Measurements from ENCODE around the gene STOX1. TPM values are rescaled to one million over a fixed set of nuclear protein-coding genes. Genes with fewer than 3 reads are reported as not detected.

Gene STOX1
- total and polyA plus RNA-seq, 2 of the 13 experiments (the other 11 are each of a cell fraction or from before 2014, with no cell fraction given), result 2.5 to 6.0 TPM

DNA sequence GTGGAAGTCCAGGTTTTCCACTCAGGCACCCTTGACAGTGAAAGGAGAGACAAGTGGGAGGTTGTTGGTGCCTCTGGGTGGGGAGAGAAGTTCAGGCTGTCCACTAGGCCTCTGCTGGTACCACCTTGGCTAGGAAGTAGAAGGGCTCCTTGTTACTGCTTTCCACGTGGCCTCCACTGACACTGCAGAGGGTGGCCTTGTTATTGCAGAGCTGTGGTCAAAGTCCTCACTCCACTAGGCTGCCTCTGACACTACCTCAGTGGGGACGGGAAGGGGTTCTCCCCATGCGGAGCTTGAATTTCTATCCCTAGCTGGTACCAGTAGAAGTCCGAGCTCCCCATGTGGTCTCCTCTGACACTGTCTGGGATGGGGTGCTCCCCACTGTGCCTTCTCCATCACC is 14.9 kb upstream of the STOX1 start (continued):
- TF ChIP-seq, protein P1, sequence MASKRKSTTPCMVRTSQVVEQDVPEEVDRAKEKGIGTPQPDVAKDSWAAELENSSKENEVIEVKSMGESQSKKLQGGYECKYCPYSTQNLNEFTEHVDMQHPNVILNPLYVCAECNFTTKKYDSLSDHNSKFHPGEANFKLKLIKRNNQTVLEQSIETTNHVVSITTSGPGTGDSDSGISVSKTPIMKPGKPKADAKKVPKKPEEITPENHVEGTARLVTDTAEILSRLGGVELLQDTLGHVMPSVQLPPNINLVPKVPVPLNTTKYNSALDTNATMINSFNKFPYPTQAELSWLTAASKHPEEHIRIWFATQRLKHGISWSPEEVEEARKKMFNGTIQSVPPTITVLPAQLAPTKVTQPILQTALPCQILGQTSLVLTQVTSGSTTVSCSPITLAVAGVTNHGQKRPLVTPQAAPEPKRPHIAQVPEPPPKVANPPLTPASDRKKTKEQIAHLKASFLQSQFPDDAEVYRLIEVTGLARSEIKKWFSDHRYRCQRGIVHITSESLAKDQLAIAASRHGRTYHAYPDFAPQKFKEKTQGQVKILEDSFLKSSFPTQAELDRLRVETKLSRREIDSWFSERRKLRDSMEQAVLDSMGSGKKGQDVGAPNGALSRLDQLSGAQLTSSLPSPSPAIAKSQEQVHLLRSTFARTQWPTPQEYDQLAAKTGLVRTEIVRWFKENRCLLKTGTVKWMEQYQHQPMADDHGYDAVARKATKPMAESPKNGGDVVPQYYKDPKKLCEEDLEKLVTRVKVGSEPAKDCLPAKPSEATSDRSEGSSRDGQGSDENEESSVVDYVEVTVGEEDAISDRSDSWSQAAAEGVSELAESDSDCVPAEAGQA (IDR thresholded peaks at IDR 0.05; ENCODE audit: low read depth), result no peak
- TF ChIP-seq, protein P1 (CRISPR knock-in tag; IDR thresholded peaks at IDR 0.05; ENCODE audit: borderline replicate concordance), result no peak
- TF ChIP-seq, protein P2, sequence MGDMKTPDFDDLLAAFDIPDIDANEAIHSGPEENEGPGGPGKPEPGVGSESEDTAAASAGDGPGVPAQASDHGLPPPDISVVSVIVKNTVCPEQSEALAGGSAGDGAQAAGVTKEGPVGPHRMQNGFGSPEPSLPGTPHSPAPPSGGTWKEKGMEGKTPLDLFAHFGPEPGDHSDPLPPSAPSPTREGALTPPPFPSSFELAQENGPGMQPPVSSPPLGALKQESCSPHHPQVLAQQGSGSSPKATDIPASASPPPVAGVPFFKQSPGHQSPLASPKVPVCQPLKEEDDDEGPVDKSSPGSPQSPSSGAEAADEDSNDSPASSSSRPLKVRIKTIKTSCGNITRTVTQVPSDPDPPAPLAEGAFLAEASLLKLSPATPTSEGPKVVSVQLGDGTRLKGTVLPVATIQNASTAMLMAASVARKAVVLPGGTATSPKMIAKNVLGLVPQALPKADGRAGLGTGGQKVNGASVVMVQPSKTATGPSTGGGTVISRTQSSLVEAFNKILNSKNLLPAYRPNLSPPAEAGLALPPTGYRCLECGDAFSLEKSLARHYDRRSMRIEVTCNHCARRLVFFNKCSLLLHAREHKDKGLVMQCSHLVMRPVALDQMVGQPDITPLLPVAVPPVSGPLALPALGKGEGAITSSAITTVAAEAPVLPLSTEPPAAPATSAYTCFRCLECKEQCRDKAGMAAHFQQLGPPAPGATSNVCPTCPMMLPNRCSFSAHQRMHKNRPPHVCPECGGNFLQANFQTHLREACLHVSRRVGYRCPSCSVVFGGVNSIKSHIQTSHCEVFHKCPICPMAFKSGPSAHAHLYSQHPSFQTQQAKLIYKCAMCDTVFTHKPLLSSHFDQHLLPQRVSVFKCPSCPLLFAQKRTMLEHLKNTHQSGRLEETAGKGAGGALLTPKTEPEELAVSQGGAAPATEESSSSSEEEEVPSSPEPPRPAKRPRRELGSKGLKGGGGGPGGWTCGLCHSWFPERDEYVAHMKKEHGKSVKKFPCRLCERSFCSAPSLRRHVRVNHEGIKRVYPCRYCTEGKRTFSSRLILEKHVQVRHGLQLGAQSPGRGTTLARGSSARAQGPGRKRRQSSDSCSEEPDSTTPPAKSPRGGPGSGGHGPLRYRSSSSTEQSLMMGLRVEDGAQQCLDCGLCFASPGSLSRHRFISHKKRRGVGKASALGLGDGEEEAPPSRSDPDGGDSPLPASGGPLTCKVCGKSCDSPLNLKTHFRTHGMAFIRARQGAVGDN (CRISPR knock-in tag; IDR thresholded peaks at IDR 0.05), result peak; percentile 61
- TF ChIP-seq, protein P3, sequence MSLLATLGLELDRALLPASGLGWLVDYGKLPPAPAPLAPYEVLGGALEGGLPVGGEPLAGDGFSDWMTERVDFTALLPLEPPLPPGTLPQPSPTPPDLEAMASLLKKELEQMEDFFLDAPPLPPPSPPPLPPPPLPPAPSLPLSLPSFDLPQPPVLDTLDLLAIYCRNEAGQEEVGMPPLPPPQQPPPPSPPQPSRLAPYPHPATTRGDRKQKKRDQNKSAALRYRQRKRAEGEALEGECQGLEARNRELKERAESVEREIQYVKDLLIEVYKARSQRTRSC (CRISPR knock-in tag; IDR thresholded peaks at IDR 0.05; ENCODE audit: low read depth), result no peak
- TF ChIP-seq MYC (CRISPR knock-in tag; IDR thresholded peaks at IDR 0.05; ENCODE audit: borderline replicate concordance) (peak; percentile 64; the same call in 1 of the 2 replicates), FOXK2 (IDR thresholded peaks at IDR 0.05) (0 out of 2 replicates have a peak, but pooled peaks have one; percentile 37), ARNTL (CRISPR knock-in tag; IDR thresholded peaks at IDR 0.05) (0 out of 2 replicates have a peak, but pooled peaks have one; percentile 39), ZNF350 (CRISPR knock-in tag; IDR thresholded peaks at IDR 0.05; ENCODE audit: borderline replicate concordance, low read depth) (peak; percentile 47; the same call in 1 of the 2 replicates), ZNF772 (CRISPR knock-in tag; IDR thresholded peaks at IDR 0.05) (0 out of 2 replicates have a peak, but pooled peaks have one; percentile 35), BRD4 (CRISPR knock-in tag; IDR thresholded peaks at IDR 0.05) (no peak), KDM2A (CRISPR knock-in tag; IDR thresholded peaks at IDR 0.05; ENCODE audit: borderline replicate concordance, low read depth) (peak; percentile 33; the same call in 1 of the 2 replicates), ZNF292 (CRISPR knock-in tag; IDR thresholded peaks at IDR 0.05; ENCODE audit: borderline replicate concordance, low read depth) (peak; percentile 33; the same call in 1 of the 2 replicates)
- TF ChIP-seq, protein P4, sequence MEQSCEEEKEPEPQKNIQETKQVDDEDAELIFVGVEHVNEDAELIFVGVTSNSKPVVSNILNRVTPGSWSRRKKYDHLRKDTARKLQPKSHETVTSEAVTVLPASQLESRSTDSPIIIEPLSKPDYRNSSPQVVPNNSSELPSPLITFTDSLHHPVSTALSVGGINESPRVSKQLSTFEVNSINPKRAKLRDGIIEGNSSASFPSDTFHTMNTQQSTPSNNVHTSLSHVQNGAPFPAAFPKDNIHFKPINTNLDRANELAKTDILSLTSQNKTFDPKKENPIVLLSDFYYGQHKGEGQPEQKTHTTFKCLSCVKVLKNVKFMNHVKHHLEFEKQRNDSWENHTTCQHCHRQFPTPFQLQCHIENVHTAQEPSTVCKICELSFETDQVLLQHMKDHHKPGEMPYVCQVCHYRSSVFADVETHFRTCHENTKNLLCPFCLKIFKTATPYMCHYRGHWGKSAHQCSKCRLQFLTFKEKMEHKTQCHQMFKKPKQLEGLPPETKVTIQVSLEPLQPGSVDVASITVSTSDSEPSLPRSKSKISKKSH (CRISPR knock-in tag; IDR thresholded peaks at IDR 0.05; ENCODE audit: borderline replicate concordance), result no peak
- TF ChIP-seq, protein P5, sequence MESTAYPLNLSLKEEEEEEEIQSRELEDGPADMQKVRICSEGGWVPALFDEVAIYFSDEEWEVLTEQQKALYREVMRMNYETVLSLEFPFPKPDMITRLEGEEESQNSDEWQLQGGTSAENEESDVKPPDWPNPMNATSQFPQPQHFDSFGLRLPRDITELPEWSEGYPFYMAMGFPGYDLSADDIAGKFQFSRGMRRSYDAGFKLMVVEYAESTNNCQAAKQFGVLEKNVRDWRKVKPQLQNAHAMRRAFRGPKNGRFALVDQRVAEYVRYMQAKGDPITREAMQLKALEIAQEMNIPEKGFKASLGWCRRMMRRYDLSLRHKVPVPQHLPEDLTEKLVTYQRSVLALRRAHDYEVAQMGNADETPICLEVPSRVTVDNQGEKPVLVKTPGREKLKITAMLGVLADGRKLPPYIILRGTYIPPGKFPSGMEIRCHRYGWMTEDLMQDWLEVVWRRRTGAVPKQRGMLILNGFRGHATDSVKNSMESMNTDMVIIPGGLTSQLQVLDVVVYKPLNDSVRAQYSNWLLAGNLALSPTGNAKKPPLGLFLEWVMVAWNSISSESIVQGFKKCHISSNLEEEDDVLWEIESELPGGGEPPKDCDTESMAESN (CRISPR knock-in tag; conservative IDR thresholded peaks at IDR 0.05), result 0 out of 2 replicates have a peak, but pooled peaks have one; percentile 7
